OCI-LY3 (cell line): ENCODE measurements around the gene ARHGEF11.

Experiments
- EZH2phosphoT487 ChIP-seq: fragments of 200-600 bp; shearing (Covaris generic); IDR thresholded peaks from 2 replicates; pipeline ENCODE4 v1.6.1; 2018; ENCODE audit warnings: antibody characterized with exemption, mixed run types, low read depth
- TF ChIP-seq, protein P1 (sequence below): fragments of 200-600, 300-600 bp; sonication (generic); IDR thresholded peaks from 2 replicates; pipeline ENCODE4 v1.5.1; 2014; ENCODE audit warnings: antibody characterized with exemption, low read length, low read depth

DNA sequence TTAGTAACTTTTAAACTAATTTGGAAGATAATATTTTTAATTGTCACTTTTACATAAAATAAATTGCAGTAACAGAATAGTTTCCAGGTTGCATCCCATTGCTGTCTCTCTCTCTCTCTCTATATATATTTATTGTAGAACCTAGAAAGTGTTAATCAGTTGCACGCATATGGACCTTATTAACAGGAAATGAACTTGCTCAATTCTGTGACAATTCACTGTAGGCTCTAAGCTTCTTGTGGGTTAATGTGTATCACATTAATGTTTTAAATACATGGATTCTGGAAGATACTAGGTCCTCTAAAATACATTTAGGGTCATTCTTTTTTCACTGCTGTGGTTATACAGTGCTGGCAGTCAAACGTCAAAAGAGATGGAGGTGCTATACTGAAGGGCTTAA, 92.0 kb downstream of the ARHGEF11 start:
- TF ChIP-seq, protein P1, sequence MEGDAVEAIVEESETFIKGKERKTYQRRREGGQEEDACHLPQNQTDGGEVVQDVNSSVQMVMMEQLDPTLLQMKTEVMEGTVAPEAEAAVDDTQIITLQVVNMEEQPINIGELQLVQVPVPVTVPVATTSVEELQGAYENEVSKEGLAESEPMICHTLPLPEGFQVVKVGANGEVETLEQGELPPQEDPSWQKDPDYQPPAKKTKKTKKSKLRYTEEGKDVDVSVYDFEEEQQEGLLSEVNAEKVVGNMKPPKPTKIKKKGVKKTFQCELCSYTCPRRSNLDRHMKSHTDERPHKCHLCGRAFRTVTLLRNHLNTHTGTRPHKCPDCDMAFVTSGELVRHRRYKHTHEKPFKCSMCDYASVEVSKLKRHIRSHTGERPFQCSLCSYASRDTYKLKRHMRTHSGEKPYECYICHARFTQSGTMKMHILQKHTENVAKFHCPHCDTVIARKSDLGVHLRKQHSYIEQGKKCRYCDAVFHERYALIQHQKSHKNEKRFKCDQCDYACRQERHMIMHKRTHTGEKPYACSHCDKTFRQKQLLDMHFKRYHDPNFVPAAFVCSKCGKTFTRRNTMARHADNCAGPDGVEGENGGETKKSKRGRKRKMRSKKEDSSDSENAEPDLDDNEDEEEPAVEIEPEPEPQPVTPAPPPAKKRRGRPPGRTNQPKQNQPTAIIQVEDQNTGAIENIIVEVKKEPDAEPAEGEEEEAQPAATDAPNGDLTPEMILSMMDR = no peak
- TF ChIP-seq EZH2phosphoT487 = no peak
